IMR-90 (cell line): ENCODE data around the gene RIC8B. TPM values are rescaled to one million over a fixed set of nuclear protein-coding genes. Genes with fewer than 3 reads are reported as not detected.

ENCODE experiments used
- ATAC-seq: fragments of 200-7000 bp; cut with Tn5 transposase; 2 replicates; pipeline ENCODE4 v1.9.1; 2020; ENCODE audit warnings: low read depth, mild to moderate bottlenecking, moderate library complexity
- BruUV-seq: library from RNA; stranded (reverse); fragments of 400-500 nt; replicated peaks from 2 replicates; lab custom pipeline; 2021; lab: Mats Ljungman, UMichigan
- CTCF ChIA-PET: fragments of 300-600 bp; formaldehyde crosslinking; extraction: SDS; loops from one replicate; lab custom pipeline; 2021; ENCODE audit warnings: antibody characterized with exemption; lab: Yijun Ruan, JAX
- POLR2A ChIA-PET: fragments of 300-600 bp; sonication (Branson Sonifier 250); formaldehyde crosslinking; loops from one replicate; lab custom pipeline; 2022; ENCODE audit warnings: antibody characterized with exemption; ENCODE audit not compliant: unreplicated experiment; lab: Charles Lee
- DNase-seq: peaks from one replicate; pipeline ENCODE4 v3.0.0; 2013
- H2AFZ ChIP-seq: replicated peaks from 2 replicates; pipeline ENCODE3; 2013; ENCODE audit warnings: low read length, mild to moderate bottlenecking; ENCODE audit not compliant: poor library complexity
- H2AK5ac ChIP-seq: 2 replicates; pipeline ENCODE4 v1.6.1; 2013; ENCODE audit warnings: low read depth, low read length, inconsistent platforms
- H2AK9ac ChIP-seq: replicated peaks from 2 replicates; pipeline ENCODE3; 2013; ENCODE audit warnings: mild to moderate bottlenecking, low read depth, low read length, moderate library complexity; ENCODE audit not compliant: poor library complexity
- H2BK120ac ChIP-seq: 2 replicates; pipeline ENCODE4 v1.6.1; 2013; ENCODE audit warnings: low read depth, low read length, inconsistent platforms
- H2BK15ac ChIP-seq: 3 replicates; pipeline ENCODE4 v1.6.1; 2013; ENCODE audit warnings: low read depth, low read length, inconsistent platforms
- H2BK20ac ChIP-seq: 2 replicates; pipeline ENCODE4 v1.6.1; 2013; ENCODE audit warnings: low read depth, mild to moderate bottlenecking, inconsistent platforms, low read length, moderate library complexity
- H2BK5ac ChIP-seq: 2 replicates; pipeline ENCODE4 v1.6.1; 2013; ENCODE audit warnings: mild to moderate bottlenecking, low read depth, low read length, inconsistent platforms; ENCODE audit not compliant: poor library complexity, severe bottlenecking
- H3K14ac ChIP-seq: replicated peaks from 2 replicates; pipeline ENCODE4 v1.6.1; 2013; ENCODE audit warnings: low read depth, low read length, inconsistent platforms
- H3K18ac ChIP-seq: 2 replicates; pipeline ENCODE4 v1.6.1; 2013; ENCODE audit warnings: low read depth, low read length, control low read depth
- H3K23ac ChIP-seq: 2 replicates; pipeline ENCODE4 v1.6.1; 2013; ENCODE audit warnings: low read depth, low read length, inconsistent platforms
- H3K27ac ChIP-seq: 2 replicates; pipeline ENCODE4 v1.5.1; 2013; ENCODE audit warnings: mild to moderate bottlenecking, control low read depth, low read length; ENCODE audit not compliant: insufficient read depth
- H3K27me3 ChIP-seq: 2 replicates; pipeline ENCODE4 v1.6.1; 2013; ENCODE audit warnings: low read length; ENCODE audit not compliant: control insufficient read depth, insufficient read depth
- H3K36me3 ChIP-seq: 2 replicates; pipeline ENCODE4 v1.6.1; 2013; ENCODE audit warnings: low read length, mixed read lengths; ENCODE audit not compliant: control insufficient read depth, insufficient read depth
- H3K4ac ChIP-seq: 2 replicates; pipeline ENCODE4 v1.6.1; 2013; ENCODE audit warnings: low read depth, low read length, inconsistent platforms
- H3K4me1 ChIP-seq: 2 replicates; pipeline ENCODE4 v1.6.1; 2013; ENCODE audit warnings: low read length, mixed read lengths; ENCODE audit not compliant: control insufficient read depth, insufficient read depth
- H3K4me2 ChIP-seq: 2 replicates; pipeline ENCODE4 v1.6.1; 2013; ENCODE audit warnings: low read depth, mild to moderate bottlenecking, control low read depth, low read length, moderate library complexity
- H3K4me3 ChIP-seq: 2 replicates; pipeline ENCODE4 v1.5.1; 2013; ENCODE audit warnings: low read depth, mild to moderate bottlenecking, control low read depth, low read length, moderate library complexity; ENCODE audit not compliant: insufficient read depth
- H3K56ac ChIP-seq: 2 replicates; pipeline ENCODE4 v1.6.1; 2013; ENCODE audit warnings: low read length, inconsistent platforms; ENCODE audit not compliant: insufficient read depth; ENCODE audit errors: extremely low read depth
- H3K79me1 ChIP-seq, 2 experiments: 2 replicates each; pipeline ENCODE4 v1.6.1; 2013; ENCODE audit warnings: low read length in 2 of 2, inconsistent platforms in 1 of 2, low read depth in 1 of 2
- H3K9ac ChIP-seq: 2 replicates; pipeline ENCODE4 v1.6.1; 2013; ENCODE audit warnings: low read depth, low read length, control low read depth
- H3K9me1 ChIP-seq: 2 replicates; pipeline ENCODE4 v1.6.1; 2013; ENCODE audit warnings: low read length, inconsistent platforms; ENCODE audit not compliant: insufficient read depth
- H3K9me3 ChIP-seq: 2 replicates; pipeline ENCODE4 v1.6.1; 2013; ENCODE audit warnings: low read length; ENCODE audit not compliant: control insufficient read depth, insufficient read depth
- H4K20me1 ChIP-seq: 2 replicates; pipeline ENCODE4 v1.6.1; 2013; ENCODE audit warnings: low read length, inconsistent platforms; ENCODE audit not compliant: insufficient read depth
- H4K5ac ChIP-seq: 2 replicates; pipeline ENCODE4 v1.6.1; 2013; ENCODE audit warnings: mild to moderate bottlenecking, low read depth, low read length, control low read depth
- H4K8ac ChIP-seq, 2 experiments: 2 replicates each; pipeline ENCODE4 v1.6.1; 2013; ENCODE audit warnings: low read depth in 2 of 2, low read length in 2 of 2, control low read depth in 1 of 2, inconsistent platforms in 1 of 2
- H4K91ac ChIP-seq: 2 replicates; pipeline ENCODE4 v1.6.1; 2013; ENCODE audit warnings: low read depth, low read length, inconsistent platforms; ENCODE audit not compliant: insufficient read depth
- BHLHE40 ChIP-seq: fragments of 150-350 bp; IDR thresholded peaks from 2 replicates; pipeline ENCODE4 v1.6.1; 2016; ENCODE audit warnings: mild to moderate bottlenecking, low read depth, low read length
- CEBPB ChIP-seq: IDR thresholded peaks from 2 replicates; pipeline ENCODE4 v1.6.1; 2012; ENCODE audit warnings: low read depth, low read length, improper control_type of control experiment
- CHD1 ChIP-seq: IDR thresholded peaks from 2 replicates; pipeline ENCODE4 v1.6.1; 2012; ENCODE audit warnings: low read depth, low read length, improper control_type of control experiment
- CTCF ChIP-seq: conservative IDR thresholded peaks from 2 replicates; pipeline ENCODE4 v1.5.1; 2012; ENCODE audit warnings: mild to moderate bottlenecking, low read depth, low read length, improper control_type of control experiment
- ELK1 ChIP-seq: fragments of 150-350 bp; IDR thresholded peaks from 2 replicates; pipeline ENCODE4 v1.6.1; 2016; ENCODE audit warnings: low read depth, mild to moderate bottlenecking, low read length, moderate library complexity, borderline replicate concordance
- FOS ChIP-seq: fragments of 150-350 bp; IDR thresholded peaks from 2 replicates; pipeline ENCODE4 v1.6.1; 2016; ENCODE audit warnings: low read depth, low read length
- MAFK ChIP-seq: IDR thresholded peaks from 2 replicates; pipeline ENCODE4 v1.6.1; 2012; ENCODE audit warnings: low read depth, low read length, improper control_type of control experiment
- MAZ ChIP-seq: IDR thresholded peaks from 2 replicates; pipeline ENCODE4 v1.6.1; 2012; ENCODE audit warnings: low read depth, mild to moderate bottlenecking, low read length, improper control_type of control experiment, moderate library complexity, borderline replicate concordance
- MXI1 ChIP-seq: IDR thresholded peaks from 2 replicates; pipeline ENCODE4 v1.6.1; 2012; ENCODE audit warnings: low read depth, mild to moderate bottlenecking, low read length, moderate library complexity, borderline replicate concordance
- NFE2L2 ChIP-seq: fragments of 150-350 bp; IDR thresholded peaks from 2 replicates; pipeline ENCODE4 v1.6.1; 2016; ENCODE audit warnings: low read depth, mild to moderate bottlenecking, low read length
- POLR2A ChIP-seq: IDR thresholded peaks from 2 replicates; pipeline ENCODE4 v1.6.1; 2012; ENCODE audit warnings: mild to moderate bottlenecking, low read depth, low read length
- RAD21 ChIP-seq: IDR thresholded peaks from 2 replicates; pipeline ENCODE4 v1.6.1; 2012; ENCODE audit warnings: low read length, improper control_type of control experiment
- RCOR1 ChIP-seq: IDR thresholded peaks from 2 replicates; pipeline ENCODE4 v1.6.1; 2012; ENCODE audit warnings: mild to moderate bottlenecking, low read length, improper control_type of control experiment; ENCODE audit not compliant: insufficient replicate concordance
- RFX5 ChIP-seq: IDR thresholded peaks from 2 replicates; pipeline ENCODE4 v1.8.0; 2012; ENCODE audit warnings: low read depth, mild to moderate bottlenecking, low read length, moderate library complexity
- SMC3 ChIP-seq: fragments of 150-350 bp; IDR thresholded peaks from 2 replicates; pipeline ENCODE4 v1.6.1; 2016; ENCODE audit warnings: low read depth, mild to moderate bottlenecking, antibody characterized with exemption, low read length, moderate library complexity
- USF2 ChIP-seq: fragments of 150-350 bp; IDR thresholded peaks from 2 replicates; pipeline ENCODE4 v1.6.1; 2017; ENCODE audit warnings: mild to moderate bottlenecking, antibody characterized with exemption, low read length, low read depth
- whole genome bisulfite sequencing, 2 experiments: methylation state at CpG; one replicate each; pipeline versions ENCODE4 v1.1.5 to v1.1.7; 2013; ENCODE audit warnings: missing lambda C conversion rate in 2 of 2; ENCODE audit not compliant: insufficient read length in 1 of 2; ENCODE audit errors: extremely low coverage in 2 of 2; 5-methylcytosine and 5-hydroxymethylcytosine counted together
- dilution Hi-C: fragments of 300-500 bp; cut with HindIII; formaldehyde crosslinking; loops from one replicate; pipeline ENCODE4 v1.14.3; 2018; ENCODE audit warnings: low sequenced_read_pairs; ENCODE audit not compliant: unreplicated experiment
- in situ Hi-C: fragments of 300-500 bp; cut with MboI; formaldehyde crosslinking; loops from 3 replicates; pipeline ENCODE4 v1.14.3; 2019; ENCODE audit warnings: low sequenced_read_pairs, inconsistent platforms, mixed read lengths
- intact Hi-C: fragments of 100-400 bp; cut with micrococcal nuclease; formaldehyde crosslinking; loops from 2 replicates; pipeline ENCODE4 v1.10.0; 2022
- polyA plus RNA-seq, 3 experiments: library from polyadenylated mRNA; depleted of rRNA; stranded (reverse); fragments of >200 nt; gene quantifications; 2 replicates each; pipeline ENCODE4 v1.2.3, GENCODE V29; 2012; ENCODE audit warnings: low replicate concordance in 1 of 3
- total RNA-seq: library from RNA; depleted of rRNA; stranded (reverse); fragments of >200 nt; gene quantifications from 2 replicates; pipeline ENCODE4 v1.2.3, GENCODE V29; 2012

RIC8B gene
- total and polyA plus RNA-seq, 2 of the 4 experiments (the other 2 are of a cell fraction): 5.5 to 19.5 TPM

- Histone ChIP-seq H3K4me1 (no peaks in the 10 kb centered on the region), H4K91ac (no peak overlapping the region), H4K5ac (no peak overlapping the region), H3K4me3 (no peak overlapping the region), H3K4ac (no peak overlapping the region), H3K27ac (no peak overlapping the region), H2AK5ac (no peak overlapping the region), H3K9me1 (no peaks in the 10 kb centered on the region; the same call in 1 of the 2 replicates), H3K9ac (no peak overlapping the region), H2AK9ac (no peak overlapping the region), H3K27me3 (peaks cover 11% of the 10 kb centered on the region; the same call in 1 of the 2 replicates), H3K18ac (no peak overlapping the region), H2BK120ac (no peak overlapping the region), H3K79me1 (no peaks in the 10 kb centered on the region), H3K23ac (no peak overlapping the region), H3K9me3 (no peaks in the 10 kb centered on the region; the same call in 1 of the 2 replicates), H3K14ac (no peak overlapping the region), H2AFZ (no peak overlapping the region), H2BK20ac (no peak overlapping the region), H3K4me2 (no peak overlapping the region), H4K8ac (no peak overlapping the region), H3K36me3 (no peaks in the 10 kb centered on the region), H2BK15ac (no peak overlapping the region), H4K20me1 (no peaks in the 10 kb centered on the region), H3K56ac (no peak overlapping the region), H2BK5ac (no peak overlapping the region)
- POLR2A ChIA-PET: no interaction called here
- CTCF ChIA-PET: interaction anchor here (0.6 kb wide), 1 partner anchor 28 kb away, joined by 3 read pairs; no protein-coding TSS in a partner anchor
- BruUV-seq: no TSS peak
- in situ Hi-C loops (no loop called here), intact Hi-C loops (no loop called here), dilution Hi-C loops (loop anchor here (25.0 kb wide), 1 partner anchor 515 kb away; no protein-coding TSS in a partner anchor)
- TF ChIP-seq ELK1 (no peak), RAD21 (no peak), RCOR1 (no peak), MAZ (no peak), MAFK (no peak), CHD1 (no peak), CEBPB (no peak), FOS (no peak), SMC3 (no peak), USF2 (no peak), MXI1 (no peak), NFE2L2 (no peak), BHLHE40 (no peak), CTCF (no peak), RFX5 (no peak), POLR2A (no peak)
- DNase-seq (no peak), ATAC-seq (no peak)
- WGBS, 2 experiments: 80% methylated on average over 8 of the region's 11 CpGs; no CpG with 5 or more reads in 1 of the 2 experiments
These were observed 127.6 kb downstream of the RIC8B start for GRCh38 chr12:106902053-106902452.
